GM19025 (cell line): ENCODE measurements around the gene TSPAN13.

Experiments used
- ATAC-seq: cut with Tn5 transposase; IDR thresholded peaks from one replicate; pipeline ENCODE4 v1.9.1; 2021; ENCODE audit warnings: mild to moderate bottlenecking, low read depth, moderate library complexity; ENCODE audit not compliant: unreplicated experiment

The TSPAN13 gene

GRCh38 chr7:16804674-16805439 is 51.3 kb downstream of the TSPAN13 start, which contains the start of gene AGR2:
Gene AGR2 (minus strand): TSS chr7:16804999. CDS start chr7:16801796, 3,203 bp downstream.
- no peak for ATAC-seq

GRCh38 chr7:16805441-16805840 is 51.9 kb downstream of the TSPAN13 start:
- no peak for ATAC-seq

- no peak for ATAC-seq
These were observed 56.6 kb downstream of the TSPAN13 start for GRCh38 chr7:16810112-16810511.

GRCh38 chr7:16810573-16810972 is 57.0 kb downstream of the TSPAN13 start:
- no peak for ATAC-seq

GRCh38 chr7:16811551-16811950 is 58.0 kb downstream of the TSPAN13 start:
- no peak for ATAC-seq

- no peak for ATAC-seq
These were observed 59.1 kb downstream of the TSPAN13 start for GRCh38 chr7:16812542-16813231.

- no peak for ATAC-seq
These were observed 59.7 kb downstream of the TSPAN13 start for GRCh38 chr7:16813232-16813616.

GRCh38 chr7:16815001-16815400 is 61.4 kb downstream of the TSPAN13 start:
- no peak for ATAC-seq

GRCh38 chr7:16816824-16817223 is 63.3 kb downstream of the TSPAN13 start:
- no peak for ATAC-seq

- no peak for ATAC-seq
These were observed 64.0 kb downstream of the TSPAN13 start for GRCh38 chr7:16817536-16817935.

- ATAC-seq, result no peak
These were observed 65.2 kb downstream of the TSPAN13 start for GRCh38 chr7:16818732-16819131.

- no peak for ATAC-seq
These were observed 68.5 kb downstream of the TSPAN13 start for GRCh38 chr7:16822029-16822428.

- ATAC-seq, result no peak
These were observed 72.5 kb downstream of the TSPAN13 start for GRCh38 chr7:16826060-16826459.

- no peak for ATAC-seq
These were observed 79.8 kb downstream of the TSPAN13 start for GRCh38 chr7:16833373-16833772.
